K562 (cell line): ENCODE results near the gene CACNA1C. TPM values are rescaled to one million over a fixed set of nuclear protein-coding genes. Genes with fewer than 3 reads are reported as not detected.

Experiments used
- E2F3 ChIP-seq: fragments of 250-450 bp; sonication (Bioruptor Pico); IDR thresholded peaks from 2 replicates; pipeline ENCODE4 v1.4.0; 2020; ENCODE audit warnings: mild to moderate bottlenecking
- FUS ChIP-seq: fragments of 200-400 bp; formaldehyde crosslinking; optimal IDR thresholded peaks from 2 replicates; pipeline ENCODE3; 2017; ENCODE audit warnings: low read depth, low read length
- U2AF1 ChIP-seq: fragments of 200-400 bp; formaldehyde crosslinking; optimal IDR thresholded peaks from 2 replicates; pipeline ENCODE3; 2017; ENCODE audit warnings: mild to moderate bottlenecking, low read depth, low read length, moderate library complexity
- ZNF121 ChIP-seq: sonication (generic); formaldehyde crosslinking; conservative IDR thresholded peaks from 2 replicates; pipeline ENCODE4 v1.8.0; 2022; ENCODE audit warnings: missing genetic modification reagents
- ZNF696 ChIP-seq: fragments of 250-450 bp; sonication (Bioruptor Pico); conservative IDR thresholded peaks from 2 replicates; pipeline ENCODE4 v1.4.0; 2020; ENCODE audit warnings: mild to moderate bottlenecking, moderate library complexity
- polyA plus RNA-seq, 8 experiments: library from polyadenylated mRNA; depleted of rRNA in 4 of 8; stranded (reverse) in 5 of 8; unstranded in 3 of 8; fragments of >200 nt; fragmentation: Nextera tagmentation in 2 of 8; fragmentation: Illumina TruSeq in 1 of 8; extraction: Ambion mirVana in 2 of 8; extraction: Trizol in 1 of 8; gene quantifications; 2 replicates each; pipeline versions ENCODE4 v1.2.1 to v1.2.3, GENCODE V29; 2011 to 2014; ENCODE audit warnings: inconsistent platforms in 1 of 8, missing spikeins in 1 of 8
- total RNA-seq, 7 experiments: library from RNA; depleted of rRNA in 6 of 7; stranded (reverse); fragments of >200 nt in 6 of 7; fragmentation: Illumina TruSeq in 2 of 7; extraction: Trizol in 2 of 7; gene quantifications; 2 replicates each; pipeline versions ENCODE4 v1.2.1 to v1.2.3, GENCODE V29; 2011 to 2021; ENCODE audit warnings: low replicate concordance in 1 of 7
- TF ChIP-seq, protein P1 (sequence below): fragments of 450-650 bp; formaldehyde crosslinking; conservative IDR thresholded peaks from 2 replicates; pipeline ENCODE4 v1.4.0; 2022; ENCODE audit warnings: mild to moderate bottlenecking, missing genetic modification characterization
- TF ChIP-seq, protein P2 (sequence below): fragments of 450-650 bp; IDR thresholded peaks from 2 replicates; pipeline ENCODE4 v1.6.1; 2017; ENCODE audit warnings: mild to moderate bottlenecking, moderate library complexity
- TF ChIP-seq, protein P3 (sequence below), 2 experiments: fragments of 450-650 bp; IDR thresholded peaks; 2 replicates each; pipeline ENCODE4 v1.6.1; 2018; ENCODE audit warnings: mild to moderate bottlenecking in 2 of 2, low read depth in 1 of 2; ENCODE audit not compliant: partially characterized antibody in 2 of 2

The CACNA1C gene
- total and polyA plus RNA-seq, 9 of the 15 experiments (the other 6 are each of a cell fraction or from before 2014, with no cell fraction given): not detected

DNA sequence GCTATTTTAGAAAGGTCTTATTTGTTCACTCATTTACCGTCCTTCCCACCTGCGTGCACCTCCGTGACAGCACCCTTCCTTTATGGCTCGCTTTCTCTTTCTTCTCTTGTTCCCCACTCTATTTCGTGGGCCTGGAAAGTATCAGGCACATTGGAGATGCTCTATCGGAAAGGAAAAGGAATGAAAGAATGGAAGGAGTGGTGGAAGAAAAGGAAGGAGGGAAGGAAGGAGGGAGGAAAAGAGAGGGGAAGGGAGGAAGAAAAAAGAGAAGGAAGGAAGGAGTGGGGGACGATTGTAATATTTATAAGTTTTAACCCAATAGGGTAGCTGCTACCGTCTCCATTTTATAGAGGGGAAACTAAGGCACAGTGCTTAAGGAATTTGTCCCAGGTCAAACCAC is 363.4 kb downstream of the CACNA1C start (continued):
- TF ChIP-seq, protein P1, sequence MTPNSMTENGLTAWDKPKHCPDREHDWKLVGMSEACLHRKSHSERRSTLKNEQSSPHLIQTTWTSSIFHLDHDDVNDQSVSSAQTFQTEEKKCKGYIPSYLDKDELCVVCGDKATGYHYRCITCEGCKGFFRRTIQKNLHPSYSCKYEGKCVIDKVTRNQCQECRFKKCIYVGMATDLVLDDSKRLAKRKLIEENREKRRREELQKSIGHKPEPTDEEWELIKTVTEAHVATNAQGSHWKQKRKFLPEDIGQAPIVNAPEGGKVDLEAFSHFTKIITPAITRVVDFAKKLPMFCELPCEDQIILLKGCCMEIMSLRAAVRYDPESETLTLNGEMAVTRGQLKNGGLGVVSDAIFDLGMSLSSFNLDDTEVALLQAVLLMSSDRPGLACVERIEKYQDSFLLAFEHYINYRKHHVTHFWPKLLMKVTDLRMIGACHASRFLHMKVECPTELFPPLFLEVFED (CRISPR knock-in tag): no peak
- TF ChIP-seq U2AF1 (no peak), ZNF121 (no peak), ZNF696 (CRISPR knock-in tag) (no peak), FUS (no peak), E2F3 (CRISPR knock-in tag) (no peak)
- TF ChIP-seq, protein P2, sequence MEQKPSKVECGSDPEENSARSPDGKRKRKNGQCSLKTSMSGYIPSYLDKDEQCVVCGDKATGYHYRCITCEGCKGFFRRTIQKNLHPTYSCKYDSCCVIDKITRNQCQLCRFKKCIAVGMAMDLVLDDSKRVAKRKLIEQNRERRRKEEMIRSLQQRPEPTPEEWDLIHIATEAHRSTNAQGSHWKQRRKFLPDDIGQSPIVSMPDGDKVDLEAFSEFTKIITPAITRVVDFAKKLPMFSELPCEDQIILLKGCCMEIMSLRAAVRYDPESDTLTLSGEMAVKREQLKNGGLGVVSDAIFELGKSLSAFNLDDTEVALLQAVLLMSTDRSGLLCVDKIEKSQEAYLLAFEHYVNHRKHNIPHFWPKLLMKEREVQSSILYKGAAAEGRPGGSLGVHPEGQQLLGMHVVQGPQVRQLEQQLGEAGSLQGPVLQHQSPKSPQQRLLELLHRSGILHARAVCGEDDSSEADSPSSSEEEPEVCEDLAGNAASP: no peak
- TF ChIP-seq, protein P3, sequence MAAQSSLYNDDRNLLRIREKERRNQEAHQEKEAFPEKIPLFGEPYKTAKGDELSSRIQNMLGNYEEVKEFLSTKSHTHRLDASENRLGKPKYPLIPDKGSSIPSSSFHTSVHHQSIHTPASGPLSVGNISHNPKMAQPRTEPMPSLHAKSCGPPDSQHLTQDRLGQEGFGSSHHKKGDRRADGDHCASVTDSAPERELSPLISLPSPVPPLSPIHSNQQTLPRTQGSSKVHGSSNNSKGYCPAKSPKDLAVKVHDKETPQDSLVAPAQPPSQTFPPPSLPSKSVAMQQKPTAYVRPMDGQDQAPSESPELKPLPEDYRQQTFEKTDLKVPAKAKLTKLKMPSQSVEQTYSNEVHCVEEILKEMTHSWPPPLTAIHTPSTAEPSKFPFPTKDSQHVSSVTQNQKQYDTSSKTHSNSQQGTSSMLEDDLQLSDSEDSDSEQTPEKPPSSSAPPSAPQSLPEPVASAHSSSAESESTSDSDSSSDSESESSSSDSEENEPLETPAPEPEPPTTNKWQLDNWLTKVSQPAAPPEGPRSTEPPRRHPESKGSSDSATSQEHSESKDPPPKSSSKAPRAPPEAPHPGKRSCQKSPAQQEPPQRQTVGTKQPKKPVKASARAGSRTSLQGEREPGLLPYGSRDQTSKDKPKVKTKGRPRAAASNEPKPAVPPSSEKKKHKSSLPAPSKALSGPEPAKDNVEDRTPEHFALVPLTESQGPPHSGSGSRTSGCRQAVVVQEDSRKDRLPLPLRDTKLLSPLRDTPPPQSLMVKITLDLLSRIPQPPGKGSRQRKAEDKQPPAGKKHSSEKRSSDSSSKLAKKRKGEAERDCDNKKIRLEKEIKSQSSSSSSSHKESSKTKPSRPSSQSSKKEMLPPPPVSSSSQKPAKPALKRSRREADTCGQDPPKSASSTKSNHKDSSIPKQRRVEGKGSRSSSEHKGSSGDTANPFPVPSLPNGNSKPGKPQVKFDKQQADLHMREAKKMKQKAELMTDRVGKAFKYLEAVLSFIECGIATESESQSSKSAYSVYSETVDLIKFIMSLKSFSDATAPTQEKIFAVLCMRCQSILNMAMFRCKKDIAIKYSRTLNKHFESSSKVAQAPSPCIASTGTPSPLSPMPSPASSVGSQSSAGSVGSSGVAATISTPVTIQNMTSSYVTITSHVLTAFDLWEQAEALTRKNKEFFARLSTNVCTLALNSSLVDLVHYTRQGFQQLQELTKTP (IDR thresholded peaks at IDR 0.05; ENCODE audit: low read depth in 1 of 2, partially characterized antibody in 2 of 2): no peak
